LHCN-M2 (cell line): ENCODE results near the gene EEA1. TPM values are rescaled to one million over a fixed set of nuclear protein-coding genes. Genes with fewer than 3 reads are reported as not detected.
A peak's percentile ranks its signal among the peaks of the same experiment; 100 is the strongest.
"Not testable (repeated sequence)": the region's sequence is repeated elsewhere in the genome, so short reads cannot be mapped to it uniquely, and the experiment has no call there.

Experiments used
- DNase-seq: peaks from one replicate; pipeline ENCODE4 v3.0.0-alpha.2; 2012; ENCODE audit warnings: low read depth
- total RNA-seq: library from RNA; depleted of rRNA; stranded (reverse); fragments of >200 nt; gene quantifications from 2 replicates; pipeline ENCODE4 v1.2.3, GENCODE V29; 2014

EEA1 gene
- total RNA-seq, 1 experiment from 2014 or later, result 13.7 TPM

- DNase-seq, result no peak
Observed at GRCh38 chr12:92753976-92754885, 174.9 kb downstream of the EEA1 start.

GRCh38 chr12:92749691-92750090 is 179.4 kb downstream of the EEA1 start:
- DNase-seq, result not testable (repeated sequence)

GRCh38 chr12:92747151-92747550 is 181.9 kb downstream of the EEA1 start:
- peak; percentile 59 for DNase-seq

- peak; percentile 98 for DNase-seq
Observed at GRCh38 chr12:92745856-92746550, 183.1 kb downstream of the EEA1 start.

- no peak for DNase-seq
Observed at GRCh38 chr12:92743026-92743425, 186.1 kb downstream of the EEA1 start.

- no peak for DNase-seq
Observed at GRCh38 chr12:92740411-92740810, 188.7 kb downstream of the EEA1 start.

GRCh38 chr12:92739113-92739512 is 190.0 kb downstream of the EEA1 start:
- DNase-seq, result peak; percentile 34

GRCh38 chr12:92737855-92738850 is 190.9 kb downstream of the EEA1 start:
- DNase-seq, result no peak

GRCh38 chr12:92736605-92737004 is 192.5 kb downstream of the EEA1 start:
- DNase-seq, result no peak

GRCh38 chr12:92735131-92735721 is 193.9 kb downstream of the EEA1 start:
- DNase-seq, result peak; percentile 89

GRCh38 chr12:92733661-92734060 is 195.4 kb downstream of the EEA1 start:
- DNase-seq, result no peak

- DNase-seq, result no peak
Observed at GRCh38 chr12:92733181-92733580, 195.9 kb downstream of the EEA1 start.

GRCh38 chr12:92732716-92733115 is 196.4 kb downstream of the EEA1 start:
- no peak for DNase-seq

GRCh38 chr12:92732216-92732615 is 196.9 kb downstream of the EEA1 start:
- DNase-seq, result no peak

GRCh38 chr12:92730758-92731157 is 198.3 kb downstream of the EEA1 start:
- DNase-seq, result no peak

- DNase-seq, result peak; percentile 77
Observed at GRCh38 chr12:92729773-92730305, 199.3 kb downstream of the EEA1 start.

GRCh38 chr12:92726850-92727249 is 202.2 kb downstream of the EEA1 start:
- no peak for DNase-seq

GRCh38 chr12:92722897-92723296 is 206.2 kb downstream of the EEA1 start:
- DNase-seq, result no peak

GRCh38 chr12:92721656-92722055 is 207.4 kb downstream of the EEA1 start:
- no peak for DNase-seq

- no peak for DNase-seq
Observed at GRCh38 chr12:92721130-92721529, 208.0 kb downstream of the EEA1 start.
